DOHH2 (cell line): Measurements from ENCODE around the gene LENG8.

Experiments used
- H3F3A ChIP-seq: fragments of 200-600 bp; sonication (generic), shearing (Covaris generic); 2 replicates; pipeline ENCODE4 v1.6.0; 2016; ENCODE audit warnings: antibody characterized with exemption, mild to moderate bottlenecking; ENCODE audit not compliant: control insufficient read depth, insufficient read depth
- H3K27ac ChIP-seq: fragments of 200-600 bp; sonication (generic); 2 replicates; pipeline ENCODE4 v1.5.1; 2014; ENCODE audit warnings: low read depth, mild to moderate bottlenecking, low read length, moderate library complexity
- H3K27me3 ChIP-seq: fragments of 200-600 bp; sonication (generic); 2 replicates; pipeline ENCODE4 v1.6.1; 2014; ENCODE audit warnings: mild to moderate bottlenecking, low read length, mixed read lengths; ENCODE audit not compliant: control insufficient read depth
- H3K36me3 ChIP-seq: fragments of 200-600 bp; sonication (generic); 2 replicates; pipeline ENCODE4 v1.6.1; 2014; ENCODE audit warnings: mild to moderate bottlenecking, low read length, moderate library complexity, mixed read lengths; ENCODE audit not compliant: control insufficient read depth
- H3K4me1 ChIP-seq: fragments of 200-600 bp; sonication (generic); 2 replicates; pipeline ENCODE4 v1.6.1; 2014; ENCODE audit warnings: mild to moderate bottlenecking, low read length, mixed read lengths; ENCODE audit not compliant: control insufficient read depth
- H3K4me2 ChIP-seq: fragments of 200-600 bp; sonication (generic); 2 replicates; pipeline ENCODE4 v1.6.0; 2014; ENCODE audit warnings: mild to moderate bottlenecking, low read length, moderate library complexity
- H3K4me3 ChIP-seq: fragments of 200-600 bp; sonication (generic); 2 replicates; pipeline ENCODE4 v1.5.1; 2014; ENCODE audit warnings: mild to moderate bottlenecking, low read length, mixed read lengths
- H3K79me2 ChIP-seq: fragments of 200-600 bp; sonication (generic); 2 replicates; pipeline ENCODE4 v1.6.1; 2014; ENCODE audit warnings: mild to moderate bottlenecking, low read length, mixed read lengths; ENCODE audit not compliant: control insufficient read depth
- H3K9me2 ChIP-seq: fragments of 200-600 bp; sonication (generic); replicated peaks from 2 replicates; pipeline ENCODE4 v1.6.1; 2014; ENCODE audit warnings: mild to moderate bottlenecking, low read length, mixed read lengths; ENCODE audit not compliant: control insufficient read depth
- H3K9me3 ChIP-seq: fragments of 200-600 bp; sonication (generic); 2 replicates; pipeline ENCODE4 v1.6.1; 2014; ENCODE audit warnings: antibody characterized with exemption, low read length, mixed read lengths; ENCODE audit not compliant: control insufficient read depth, insufficient read depth
- H4K20me1 ChIP-seq: fragments of 200-600 bp; sonication (generic); 2 replicates; pipeline ENCODE4 v1.6.0; 2014; ENCODE audit warnings: low read depth, mild to moderate bottlenecking, antibody characterized with exemption, low read length, moderate library complexity; ENCODE audit not compliant: control insufficient read depth, insufficient read depth
- EZH2phosphoT487 ChIP-seq: fragments of 200-600 bp; sonication (generic); IDR thresholded peaks from 2 replicates; pipeline ENCODE4 v1.6.1; 2017; ENCODE audit warnings: borderline replicate concordance, mild to moderate bottlenecking, antibody characterized with exemption, low read length, moderate library complexity, mixed read lengths
- TF ChIP-seq, protein P1 (sequence below): fragments of 200-600 bp; sonication (generic); IDR thresholded peaks from one replicate; pipeline ENCODE4 v1.5.1; 2014; ENCODE audit warnings: antibody characterized with exemption, mild to moderate bottlenecking, low read depth, low read length; ENCODE audit not compliant: poor library complexity, severe bottlenecking

Gene LENG8

DNA sequence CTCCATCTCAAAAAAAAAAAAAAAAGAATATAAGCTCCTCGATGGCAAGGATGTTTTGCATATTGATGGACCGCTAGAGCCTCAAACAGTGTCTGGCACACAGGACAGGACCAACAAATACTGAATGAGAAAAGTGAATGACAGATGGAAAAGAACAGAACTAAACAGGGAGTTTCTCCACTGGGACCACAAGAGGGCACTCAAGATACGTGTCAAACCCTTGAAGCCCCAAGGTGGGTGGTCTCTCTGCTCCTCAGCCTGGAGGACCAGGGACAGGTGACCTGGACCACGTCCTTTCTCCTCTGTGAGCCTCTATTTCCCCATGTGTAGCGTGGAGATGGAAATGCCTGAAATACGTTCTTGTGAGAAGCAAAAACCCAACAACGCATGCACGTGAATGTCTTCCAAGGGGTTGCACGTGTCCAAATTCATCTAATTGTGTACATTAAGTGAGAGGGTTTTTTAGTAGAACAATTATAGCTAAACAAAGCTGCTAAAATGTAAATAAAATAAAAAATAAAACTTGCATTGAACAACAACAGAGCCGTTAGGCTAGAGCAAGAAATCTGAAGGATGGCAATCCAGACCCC is 29.8 kb downstream of the LENG8 start:
- no peaks in the 10 kb centered on the region; the same call in 1 of the 2 replicates for H4K20me1 ChIP-seq
- H3K9me3 ChIP-seq = no peaks in the 10 kb centered on the region
- no peaks in the 10 kb centered on the region for H3K9me2 ChIP-seq
- TF ChIP-seq, protein P1, sequence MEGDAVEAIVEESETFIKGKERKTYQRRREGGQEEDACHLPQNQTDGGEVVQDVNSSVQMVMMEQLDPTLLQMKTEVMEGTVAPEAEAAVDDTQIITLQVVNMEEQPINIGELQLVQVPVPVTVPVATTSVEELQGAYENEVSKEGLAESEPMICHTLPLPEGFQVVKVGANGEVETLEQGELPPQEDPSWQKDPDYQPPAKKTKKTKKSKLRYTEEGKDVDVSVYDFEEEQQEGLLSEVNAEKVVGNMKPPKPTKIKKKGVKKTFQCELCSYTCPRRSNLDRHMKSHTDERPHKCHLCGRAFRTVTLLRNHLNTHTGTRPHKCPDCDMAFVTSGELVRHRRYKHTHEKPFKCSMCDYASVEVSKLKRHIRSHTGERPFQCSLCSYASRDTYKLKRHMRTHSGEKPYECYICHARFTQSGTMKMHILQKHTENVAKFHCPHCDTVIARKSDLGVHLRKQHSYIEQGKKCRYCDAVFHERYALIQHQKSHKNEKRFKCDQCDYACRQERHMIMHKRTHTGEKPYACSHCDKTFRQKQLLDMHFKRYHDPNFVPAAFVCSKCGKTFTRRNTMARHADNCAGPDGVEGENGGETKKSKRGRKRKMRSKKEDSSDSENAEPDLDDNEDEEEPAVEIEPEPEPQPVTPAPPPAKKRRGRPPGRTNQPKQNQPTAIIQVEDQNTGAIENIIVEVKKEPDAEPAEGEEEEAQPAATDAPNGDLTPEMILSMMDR = peak; percentile 75
- TF ChIP-seq EZH2phosphoT487 = no peak
- no peaks in the 10 kb centered on the region for H3K36me3 ChIP-seq
- no peak overlapping the region for H3K4me3 ChIP-seq
- H3K4me2 ChIP-seq = no peak overlapping the region
- peaks cover 13% of the 10 kb centered on the region for H3K4me1 ChIP-seq
- no peak overlapping the region for H3K27ac ChIP-seq
- peaks cover 12% of the 10 kb centered on the region for H3K27me3 ChIP-seq
- H3F3A ChIP-seq = no peaks in the 10 kb centered on the region
- no peaks in the 10 kb centered on the region for H3K79me2 ChIP-seq

DNA sequence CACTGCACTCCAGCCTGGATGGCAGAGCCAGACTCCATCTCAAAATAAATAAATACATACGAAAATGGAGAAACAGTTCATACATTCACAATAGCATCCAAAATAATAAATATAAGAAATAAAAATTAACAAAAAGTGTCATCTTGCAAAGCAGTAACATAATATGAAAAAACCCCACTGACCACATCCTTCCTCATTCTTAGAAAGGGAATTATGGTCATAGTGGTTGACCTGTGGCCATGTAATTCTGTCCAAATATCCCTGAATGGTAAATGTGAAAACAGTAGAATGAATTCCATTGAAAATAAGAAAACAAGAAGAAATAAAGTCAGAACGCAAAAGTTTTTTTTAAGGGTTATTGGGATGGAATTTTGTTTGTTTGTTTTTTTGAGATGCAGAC is 31.1 kb downstream of the LENG8 start:
- no peak overlapping the region for H3K4me3 ChIP-seq
- peaks cover 13% of the 10 kb centered on the region for H3K4me1 ChIP-seq
- H3F3A ChIP-seq = no peaks in the 10 kb centered on the region
- peaks cover 17% of the 10 kb centered on the region for H3K27me3 ChIP-seq
- H3K36me3 ChIP-seq = no peaks in the 10 kb centered on the region
- H3K9me2 ChIP-seq = no peaks in the 10 kb centered on the region
- TF ChIP-seq, protein P1 = no peak
- no peak for TF ChIP-seq EZH2phosphoT487
- H3K4me2 ChIP-seq = no peak overlapping the region
- no peaks in the 10 kb centered on the region for H3K79me2 ChIP-seq
- no peaks in the 10 kb centered on the region; the same call in 1 of the 2 replicates for H4K20me1 ChIP-seq
- no peaks in the 10 kb centered on the region for H3K9me3 ChIP-seq
- no peak overlapping the region for H3K27ac ChIP-seq

DNA sequence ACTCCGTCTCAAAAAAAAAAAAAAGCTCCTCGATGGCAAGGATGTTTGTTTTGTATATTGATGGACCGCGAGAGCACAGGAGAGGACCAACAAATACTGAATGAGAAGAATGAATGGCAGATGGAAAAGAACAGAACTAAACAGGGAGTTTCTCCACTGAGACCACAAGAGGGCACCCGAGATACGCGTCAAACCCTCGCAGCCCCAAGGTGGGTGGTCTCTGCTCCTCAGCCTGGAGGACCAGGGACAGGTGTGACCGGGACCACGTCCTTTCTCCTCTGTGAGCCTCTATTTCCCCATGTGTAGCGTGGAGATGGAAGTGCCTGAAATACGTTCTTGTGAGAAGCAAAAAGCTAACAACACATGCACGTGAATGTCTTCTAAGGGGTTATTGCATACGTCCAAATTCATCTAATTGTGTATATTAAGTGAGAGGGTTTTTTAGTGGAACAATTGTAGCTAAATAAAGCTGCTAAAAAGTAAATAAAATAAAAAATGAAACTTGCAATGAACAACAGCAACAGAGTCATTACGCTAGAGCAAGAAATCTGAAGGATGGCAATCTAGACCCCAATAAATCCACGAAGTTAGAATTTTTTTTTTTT is 32.4 kb downstream of the LENG8 start:
- H3K79me2 ChIP-seq = no peaks in the 10 kb centered on the region
- TF ChIP-seq, protein P1 = peak; percentile 79
- TF ChIP-seq EZH2phosphoT487 = no peak
- no peaks in the 10 kb centered on the region for H3K9me2 ChIP-seq
- no peaks in the 10 kb centered on the region for H3K9me3 ChIP-seq
- no peaks in the 10 kb centered on the region for H3K36me3 ChIP-seq
- no peaks in the 10 kb centered on the region; the same call in 1 of the 2 replicates for H3F3A ChIP-seq
- H3K4me3 ChIP-seq = no peak overlapping the region
- H3K27ac ChIP-seq = no peak overlapping the region
- no peak overlapping the region for H3K4me2 ChIP-seq
- H3K4me1 ChIP-seq = peaks cover 13% of the 10 kb centered on the region
- H3K27me3 ChIP-seq = peaks cover 20% of the 10 kb centered on the region
- H4K20me1 ChIP-seq = no peaks in the 10 kb centered on the region; the same call in 1 of the 2 replicates
